Left lung (tissue), 10 donors: ENCODE measurements around the gene FAM222A. TPM values are rescaled to one million over a fixed set of nuclear protein-coding genes. Genes with fewer than 3 reads are reported as not detected.

ENCODE experiments used
- ATAC-seq: fragments of 200-7000 bp; cut with Tn5 transposase; one replicate; pipeline ENCODE4 v1.9.1; 2020; ENCODE audit warnings: moderate library complexity
- DNase-seq, 4 donors: peaks; one replicate each; pipeline ENCODE4 v3.0.0-alpha.2; 2013 to 2020
- H3K27ac ChIP-seq, 2 donors: fragments of 200-600 bp; sonication (generic) in 1 of 2; one replicate each; pipeline versions ENCODE4 v1.5.0 to v1.8.0; 2020 to 2021
- H3K27me3 ChIP-seq, 2 donors: fragments of 200-600 bp; sonication (generic) in 1 of 2; one replicate each; pipeline versions ENCODE4 v1.5.0 to v1.8.0; 2020 to 2021
- H3K36me3 ChIP-seq, 2 donors: fragments of 200-600 bp; sonication (generic) in 1 of 2; one replicate each; pipeline versions ENCODE4 v1.5.0 to v1.8.0; 2020 to 2021
- H3K4me1 ChIP-seq, 2 donors: fragments of 200-600 bp; one replicate each; pipeline ENCODE4 v1.8.0; 2021
- H3K4me3 ChIP-seq, 2 donors: fragments of 200-600 bp; sonication (generic) in 1 of 2; one replicate each; pipeline versions ENCODE4 v1.5.0 to v1.8.0; 2020 to 2021; ENCODE audit warnings: mild to moderate bottlenecking in 1 of 2
- H3K9me3 ChIP-seq, 2 donors: fragments of 200-600 bp; sonication (generic) in 1 of 2; one replicate each; pipeline versions ENCODE4 v1.5.0 to v1.8.0; 2020 to 2021
- CTCF ChIP-seq, 2 donors: fragments of 200-600 bp; sonication (generic) in 1 of 2; IDR thresholded peaks; one replicate each; pipeline versions ENCODE4 v1.5.0 to v1.8.0; 2021; ENCODE audit warnings: antibody characterized with exemption in 2 of 2
- intact Hi-C, 2 donors: fragments of 100-400 bp; cut with DNase I; formaldehyde crosslinking; loops; one replicate each; pipeline versions ENCODE4 v1.11.2 to v1.14.2; 2022
- polyA plus RNA-seq, 6 donors: library from polyadenylated mRNA; unstranded; fragments of 120-200 nt; gene quantifications; one replicate each; pipeline ENCODE4 v1.2.1, GENCODE V29; 2013; ENCODE audit not compliant: insufficient read length in 6 of 6
- total RNA-seq, 2 donors: library from RNA; stranded (reverse); fragmentation: NEBNext Ultra II Directional; extraction: Animal tissue kit (Norgen Biotek cat#: 25700); gene quantifications; one replicate each; pipeline ENCODE4 v1.2.1, GENCODE V29; 2021
- donor health status: DM: no; HTN: yes; CAD: no.
- donor health status: DM: no; HTN: no; CAD: no.

The FAM222A gene
- total and polyA plus RNA-seq, 8 donors: 1.8 to 4.0 (median 2.6) TPM

- Histone ChIP-seq H3K27ac (no peak overlapping the region), H3K9me3 (no peaks in the 10 kb centered on the region), H3K4me1 (no peaks in the 10 kb centered on the region), H3K36me3 (no peaks in the 10 kb centered on the region), H3K27me3 (peaks cover 0 to 44% of the 10 kb centered on the region in 2 donors), H3K4me3 (no peak overlapping the region)
- ATAC-seq (no peak), DNase-seq (no peak)
- intact Hi-C loops: no loop called here
- no peak for TF ChIP-seq CTCF (IDR thresholded peaks at IDR 0.05)
Observed at GRCh38 chr12:109671502-109671901, 42.1 kb upstream of the FAM222A start.

- no peaks in the 10 kb centered on the region for H3K36me3 ChIP-seq
- DNase-seq (no peak), ATAC-seq (no peak)
- no peaks in the 10 kb centered on the region for H3K4me1 ChIP-seq
- peaks cover 0 to 39% of the 10 kb centered on the region in 2 donors for H3K27me3 ChIP-seq
- no peak for TF ChIP-seq CTCF (IDR thresholded peaks at IDR 0.05)
- intact Hi-C loops: no loop called here
- H3K27ac ChIP-seq: no peak overlapping the region
- no peak overlapping the region for H3K4me3 ChIP-seq
- H3K9me3 ChIP-seq: no peaks in the 10 kb centered on the region
Observed at GRCh38 chr12:109673379-109673778, 40.2 kb upstream of the FAM222A start.

GRCh38 chr12:109673884-109674283 is 39.7 kb upstream of the FAM222A start:
- intact Hi-C loops: no loop called here
- H3K27ac ChIP-seq: no peak overlapping the region
- peaks cover 0 to 35% of the 10 kb centered on the region in 2 donors for H3K27me3 ChIP-seq
- no peaks in the 10 kb centered on the region for H3K4me1 ChIP-seq
- H3K36me3 ChIP-seq: no peaks in the 10 kb centered on the region
- no peak for ATAC-seq
- no peak for TF ChIP-seq CTCF (IDR thresholded peaks at IDR 0.05)
- no peak for DNase-seq
- H3K4me3 ChIP-seq: no peak overlapping the region
- no peaks in the 10 kb centered on the region for H3K9me3 ChIP-seq

GRCh38 chr12:109675411-109675810 is 38.2 kb upstream of the FAM222A start:
- H3K27ac ChIP-seq: no peak overlapping the region
- no peaks in the 10 kb centered on the region for H3K36me3 ChIP-seq
- TF ChIP-seq CTCF (IDR thresholded peaks at IDR 0.05): no peak
- peaks cover 0 to 19% of the 10 kb centered on the region in 2 donors for H3K27me3 ChIP-seq
- no peak overlapping the region for H3K4me3 ChIP-seq
- intact Hi-C loops: no loop called here
- no peaks in the 10 kb centered on the region for H3K4me1 ChIP-seq
- H3K9me3 ChIP-seq: no peaks in the 10 kb centered on the region
- DNase-seq (no peak), ATAC-seq (no peak)

- ATAC-seq (no peak), DNase-seq (no peak)
- Histone ChIP-seq H3K4me3 (no peak overlapping the region), H3K4me1 (no peaks in the 10 kb centered on the region), H3K27ac (no peak overlapping the region), H3K36me3 (no peaks in the 10 kb centered on the region), H3K27me3 (peaks cover 0 to 8% of the 10 kb centered on the region in 2 donors), H3K9me3 (no peaks in the 10 kb centered on the region)
- intact Hi-C loops: no loop called here
- TF ChIP-seq CTCF (IDR thresholded peaks at IDR 0.05): no peak
Observed at GRCh38 chr12:109677279-109677691, 36.3 kb upstream of the FAM222A start.
